Ecto neural progenitor cell (in vitro differentiated cells): ENCODE measurements around the gene RAD51B.

Experiments
- DNase-seq: peaks from one replicate; pipeline ENCODE4 v3.0.0-alpha.2; 2018; ENCODE audit warnings: low spot score

The RAD51B gene

GRCh38 chr14:67835596-67835995 is 16.0 kb downstream of the RAD51B start:
- no peak for DNase-seq

- no peak for DNase-seq
Measured at GRCh38 chr14:67837011-67837624, 17.5 kb downstream of the RAD51B start.

GRCh38 chr14:67846029-67846610 is 26.5 kb downstream of the RAD51B start:
- DNase-seq = no peak

GRCh38 chr14:67850066-67850830 is 30.7 kb downstream of the RAD51B start:
- DNase-seq = no peak

GRCh38 chr14:67851785-67852410 is 32.3 kb downstream of the RAD51B start:
- no peak for DNase-seq

- no peak for DNase-seq
Measured at GRCh38 chr14:67852926-67853604, 33.5 kb downstream of the RAD51B start.

GRCh38 chr14:67853715-67854114 is 34.1 kb downstream of the RAD51B start:
- DNase-seq = no peak

GRCh38 chr14:67856827-67857226 is 37.2 kb downstream of the RAD51B start:
- no peak for DNase-seq

- DNase-seq = no peak
Measured at GRCh38 chr14:67857778-67858350, 38.3 kb downstream of the RAD51B start.

- no peak for DNase-seq
Measured at GRCh38 chr14:67859169-67859749, 39.7 kb downstream of the RAD51B start.

- DNase-seq = no peak
Measured at GRCh38 chr14:67863223-67863622, 43.6 kb downstream of the RAD51B start.

- DNase-seq = no peak
Measured at GRCh38 chr14:67875175-67876006, 55.8 kb downstream of the RAD51B start.

GRCh38 chr14:67879026-67879425 is 59.4 kb downstream of the RAD51B start:
- no peak for DNase-seq

GRCh38 chr14:67881225-67881624 is 61.6 kb downstream of the RAD51B start:
- DNase-seq = no peak

- DNase-seq = no peak
Measured at GRCh38 chr14:67882986-67883555, 63.5 kb downstream of the RAD51B start.

- DNase-seq = no peak
Measured at GRCh38 chr14:67883717-67884116, 64.1 kb downstream of the RAD51B start.

- no peak for DNase-seq
Measured at GRCh38 chr14:67886191-67886590, 66.6 kb downstream of the RAD51B start.

GRCh38 chr14:67887478-67887877 is 67.9 kb downstream of the RAD51B start:
- DNase-seq = no peak

- DNase-seq = no peak
Measured at GRCh38 chr14:67889455-67889854, 69.9 kb downstream of the RAD51B start.

- DNase-seq = no peak
Measured at GRCh38 chr14:67892466-67893100, 73.0 kb downstream of the RAD51B start.
